C4-2B (cell line): ENCODE data around the gene INAFM2.

Experiments
- CTCF ChIP-seq: fragments of 450-650 bp; conservative IDR thresholded peaks from 2 replicates; pipeline ENCODE4 v1.5.1; 2017; ENCODE audit warnings: mild to moderate bottlenecking
- ZFX ChIP-seq: fragments of 450-650 bp; IDR thresholded peaks from 2 replicates; pipeline ENCODE4 v1.6.1; 2017

GRCh38 chr15:40287968-40288367 is 35.5 kb upstream of the INAFM2 start:
- TF ChIP-seq CTCF (no peak), ZFX (no peak)
